ENCODE results near the gene PCYT2.

The PCYT2 gene

GRCh38 chr17:81944858-81945257 lies 33.7 kb upstream of the PCYT2 start:
- no peak for DNase-seq (ENCODE audit: low read depth in 2 of 2)

GRCh38 chr17:81942167-81942553 lies 31.0 kb upstream of the PCYT2 start:
- DNase-seq (ENCODE audit: low read depth in 2 of 2) = no peak

- no peak for DNase-seq (ENCODE audit: low read depth in 2 of 2)
Measured at GRCh38 chr17:81941484-81942166, 30.4 kb upstream of the PCYT2 start.

- no peak for DNase-seq (ENCODE audit: low read depth in 2 of 2)
Measured at GRCh38 chr17:81940538-81941483, 29.6 kb upstream of the PCYT2 start.

GRCh38 chr17:81939881-81940385 lies 28.7 kb upstream of the PCYT2 start:
- no peak for DNase-seq (ENCODE audit: low read depth in 2 of 2)

- DNase-seq (ENCODE audit: low read depth in 2 of 2) = no peak
Measured at GRCh38 chr17:81939218-81939617, 28.0 kb upstream of the PCYT2 start.

GRCh38 chr17:81935709-81936084 lies 24.5 kb upstream of the PCYT2 start:
- no peak for DNase-seq (ENCODE audit: low read depth in 2 of 2)

- DNase-seq (ENCODE audit: low read depth in 2 of 2) = no peak
Measured at GRCh38 chr17:81934850-81935708, 23.9 kb upstream of the PCYT2 start.

GRCh38 chr17:81934098-81934757 lies 23.0 kb upstream of the PCYT2 start:
- DNase-seq (ENCODE audit: low read depth in 2 of 2) = no peak

GRCh38 chr17:81933178-81933699 lies 22.0 kb upstream of the PCYT2 start:
- no peak for DNase-seq (ENCODE audit: low read depth in 2 of 2)

GRCh38 chr17:81932333-81932983 lies 21.3 kb upstream of the PCYT2 start:
- DNase-seq (ENCODE audit: low read depth in 2 of 2) = no peak

GRCh38 chr17:81931557-81932332 lies 20.5 kb upstream of the PCYT2 start:
- DNase-seq (ENCODE audit: low read depth in 2 of 2) = no peak

GRCh38 chr17:81931189-81931556 lies 20.0 kb upstream of the PCYT2 start:
- DNase-seq (ENCODE audit: low read depth in 2 of 2) = no peak

GRCh38 chr17:81930142-81931125 lies 19.2 kb upstream of the PCYT2 start:
- DNase-seq (ENCODE audit: low read depth in 2 of 2) = no peak

- no peak for DNase-seq (ENCODE audit: low read depth in 2 of 2)
Measured at GRCh38 chr17:81929253-81930141, 18.3 kb upstream of the PCYT2 start.

- no peak for DNase-seq (ENCODE audit: low read depth in 2 of 2)
Measured at GRCh38 chr17:81928544-81929252, 17.5 kb upstream of the PCYT2 start.
